ENCODE results near the gene GRK5. TPM values are rescaled to one million over a fixed set of nuclear protein-coding genes. Genes with fewer than 3 reads are reported as not detected.

GRK5 gene
- total and polyA plus RNA-seq, 2 donors from 2014 or later, result 7.3 to 18.7 TPM

- no peaks in the 10 kb centered on the region for H3K36me3 ChIP-seq (ENCODE audit: control insufficient read depth in 2 of 3, insufficient read depth in 3 of 3, low read length in 3 of 3)
- no peaks in the 10 kb centered on the region for H3K9me3 ChIP-seq (ENCODE audit: control insufficient read depth in 2 of 3, insufficient read depth in 1 of 3, low read length in 3 of 3)
- no peak overlapping the region for H3K4me3 ChIP-seq (ENCODE audit: low read length in 3 of 3)
- H3K27me3 ChIP-seq (ENCODE audit: control insufficient read depth, insufficient read depth, low read length), result no peaks in the 10 kb centered on the region
- H3K4me1 ChIP-seq (ENCODE audit: control insufficient read depth in 2 of 3, insufficient read depth in 2 of 3, low read depth in 1 of 3, low read length in 3 of 3), result peaks cover 0 to 3% (median 0%) of the 10 kb centered on the region in 3 donors
- DNase-seq (peak in 1 of 5 donors; percentile 54), FAIRE-seq (no peak)
- H3K9ac ChIP-seq (ENCODE audit: low read length in 3 of 3), result no peak overlapping the region
- no peak for TF ChIP-seq CTCF (IDR thresholded peaks at IDR 0.05; ENCODE audit: borderline replicate concordance, extremely low read depth, insufficient read depth)
- no peak overlapping the region for H3K27ac ChIP-seq (ENCODE audit: low read depth in 2 of 2, low read length in 2 of 2)
- intact Hi-C loops (cut with DNase I), result no loop called here
Measured at GRCh38 chr10:119308551-119309422, 101.4 kb downstream of the GRK5 start.

GRCh38 chr10:119309423-119309770 lies 102.0 kb downstream of the GRK5 start:
- Histone ChIP-seq H3K4me1 (ENCODE audit: control insufficient read depth in 2 of 3, insufficient read depth in 2 of 3, low read depth in 1 of 3, low read length in 3 of 3) (peaks cover 0 to 3% (median 0%) of the 10 kb centered on the region in 3 donors), H3K9me3 (ENCODE audit: control insufficient read depth in 2 of 3, insufficient read depth in 1 of 3, low read length in 3 of 3) (no peaks in the 10 kb centered on the region), H3K27ac (ENCODE audit: low read depth in 2 of 2, low read length in 2 of 2) (no peak overlapping the region), H3K9ac (ENCODE audit: low read length in 3 of 3) (no peak overlapping the region), H3K27me3 (ENCODE audit: control insufficient read depth, insufficient read depth, low read length) (no peaks in the 10 kb centered on the region), H3K36me3 (ENCODE audit: control insufficient read depth in 2 of 3, insufficient read depth in 3 of 3, low read length in 3 of 3) (no peaks in the 10 kb centered on the region), H3K4me3 (ENCODE audit: low read length in 3 of 3) (no peak overlapping the region)
- DNase-seq (peak in 1 of 5 donors; percentile 8), FAIRE-seq (no peak)
- intact Hi-C loops (cut with DNase I), result no loop called here
- TF ChIP-seq CTCF (IDR thresholded peaks at IDR 0.05; ENCODE audit: borderline replicate concordance, extremely low read depth, insufficient read depth), result no peak

GRCh38 chr10:119310806-119311205 lies 103.4 kb downstream of the GRK5 start:
- FAIRE-seq (no peak), DNase-seq (no peak)
- TF ChIP-seq CTCF (IDR thresholded peaks at IDR 0.05; ENCODE audit: borderline replicate concordance, extremely low read depth, insufficient read depth), result no peak
- H3K4me1 ChIP-seq (ENCODE audit: control insufficient read depth in 2 of 3, insufficient read depth in 2 of 3, low read depth in 1 of 3, low read length in 3 of 3), result peaks cover 0 to 3% (median 0%) of the 10 kb centered on the region in 3 donors
- no peaks in the 10 kb centered on the region for H3K36me3 ChIP-seq (ENCODE audit: control insufficient read depth in 2 of 3, insufficient read depth in 3 of 3, low read length in 3 of 3)
- no peak overlapping the region for H3K4me3 ChIP-seq (ENCODE audit: low read length in 3 of 3)
- no peak overlapping the region for H3K27ac ChIP-seq (ENCODE audit: low read depth in 2 of 2, low read length in 2 of 2)
- no peaks in the 10 kb centered on the region for H3K9me3 ChIP-seq (ENCODE audit: control insufficient read depth in 2 of 3, insufficient read depth in 1 of 3, low read length in 3 of 3)
- intact Hi-C loops (cut with DNase I), result no loop called here
- no peak overlapping the region for H3K9ac ChIP-seq (ENCODE audit: low read length in 3 of 3)
- no peaks in the 10 kb centered on the region for H3K27me3 ChIP-seq (ENCODE audit: control insufficient read depth, insufficient read depth, low read length)
